ENCODE results near the gene ISYNA1. TPM values are rescaled to one million over a fixed set of nuclear protein-coding genes. Genes with fewer than 3 reads are reported as not detected.

ISYNA1 gene
- total RNA-seq, 1 experiment from 2014 or later, result 129 TPM

GRCh38 chr19:18401580-18402112 lies 36.3 kb downstream of the ISYNA1 start:
- Histone ChIP-seq H3K4me2 (no peak overlapping the region), H4K20me1 (ENCODE audit: insufficient read depth) (no peaks in the 10 kb centered on the region), H3F3A (ENCODE audit: insufficient read depth, low read depth) (peaks cover 35% of the 10 kb centered on the region; the same call in 1 of the 2 replicates), H3K4me3 (no peak overlapping the region), H3K9me2 (ENCODE audit: insufficient read depth) (no peaks in the 10 kb centered on the region), H3K27me3 (ENCODE audit: insufficient read depth, low read depth) (no peaks in the 10 kb centered on the region), H3K9me3 (ENCODE audit: insufficient read depth, low read depth) (no peaks in the 10 kb centered on the region), H3K36me3 (ENCODE audit: low read depth) (no peaks in the 10 kb centered on the region), H3K4me1 (replicated peaks; ENCODE audit: insufficient read depth) (peaks cover 25% of the 10 kb centered on the region), H3K27ac (no peak overlapping the region), H2AFZ (no peak overlapping the region), H3K79me2 (ENCODE audit: low read depth) (no peaks in the 10 kb centered on the region)
- POLR2A ChIA-PET (ENCODE audit: unreplicated experiment), result no interaction called here
- DNase-seq, result peak; percentile 44 to 77
- no TSS peak for BruUV-seq (replicated peaks)
- intact Hi-C loops (cut with micrococcal nuclease; ENCODE audit: unreplicated experiment), result no loop called here
- no peak for TF ChIP-seq EZH2 (IDR thresholded peaks at IDR 0.05; ENCODE audit: low read depth)
- TF ChIP-seq, protein P1, sequence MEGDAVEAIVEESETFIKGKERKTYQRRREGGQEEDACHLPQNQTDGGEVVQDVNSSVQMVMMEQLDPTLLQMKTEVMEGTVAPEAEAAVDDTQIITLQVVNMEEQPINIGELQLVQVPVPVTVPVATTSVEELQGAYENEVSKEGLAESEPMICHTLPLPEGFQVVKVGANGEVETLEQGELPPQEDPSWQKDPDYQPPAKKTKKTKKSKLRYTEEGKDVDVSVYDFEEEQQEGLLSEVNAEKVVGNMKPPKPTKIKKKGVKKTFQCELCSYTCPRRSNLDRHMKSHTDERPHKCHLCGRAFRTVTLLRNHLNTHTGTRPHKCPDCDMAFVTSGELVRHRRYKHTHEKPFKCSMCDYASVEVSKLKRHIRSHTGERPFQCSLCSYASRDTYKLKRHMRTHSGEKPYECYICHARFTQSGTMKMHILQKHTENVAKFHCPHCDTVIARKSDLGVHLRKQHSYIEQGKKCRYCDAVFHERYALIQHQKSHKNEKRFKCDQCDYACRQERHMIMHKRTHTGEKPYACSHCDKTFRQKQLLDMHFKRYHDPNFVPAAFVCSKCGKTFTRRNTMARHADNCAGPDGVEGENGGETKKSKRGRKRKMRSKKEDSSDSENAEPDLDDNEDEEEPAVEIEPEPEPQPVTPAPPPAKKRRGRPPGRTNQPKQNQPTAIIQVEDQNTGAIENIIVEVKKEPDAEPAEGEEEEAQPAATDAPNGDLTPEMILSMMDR (conservative IDR thresholded peaks at IDR 0.05), result peak; percentile 55
- CTCF ChIA-PET, result interaction anchor here (0.7 kb wide), 1 partner anchor 14 kb away, joined by 3 read pairs; no protein-coding TSS in a partner anchor

DNA sequence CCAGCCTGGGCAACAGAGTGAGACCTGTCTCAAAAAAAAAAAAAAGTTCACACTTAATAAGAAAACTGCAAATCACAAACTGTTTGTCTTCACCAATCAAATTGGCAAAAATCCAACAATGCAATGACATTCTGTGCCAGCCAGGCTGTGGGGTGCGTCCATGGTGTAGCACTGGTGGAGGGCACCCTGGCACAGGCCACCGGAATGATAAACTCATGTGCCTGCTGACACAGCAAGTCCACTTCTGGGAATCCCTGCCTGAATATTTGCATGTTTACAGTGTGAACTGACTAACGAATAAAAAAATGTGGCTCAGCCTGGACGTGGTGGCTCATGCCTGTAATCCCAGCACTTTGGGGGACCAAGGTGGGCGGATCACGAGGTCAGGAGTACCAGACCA lies 38.9 kb downstream of the ISYNA1 start:
- CTCF ChIA-PET, result interaction anchor here (0.6 kb wide), 1 partner anchor 12 kb away, joined by 7 read pairs; no protein-coding TSS in a partner anchor
- H3K27me3 ChIP-seq (ENCODE audit: insufficient read depth, low read depth), result no peaks in the 10 kb centered on the region
- DNase-seq, result peak; percentile 66
- intact Hi-C loops (cut with micrococcal nuclease; ENCODE audit: unreplicated experiment), result no loop called here
- no peak overlapping the region for H3K4me3 ChIP-seq
- BruUV-seq (replicated peaks), result no TSS peak
- TF ChIP-seq, protein P1 (conservative IDR thresholded peaks at IDR 0.05), result no peak
- no peak for TF ChIP-seq EZH2 (IDR thresholded peaks at IDR 0.05; ENCODE audit: low read depth)
- H3K9me3 ChIP-seq (ENCODE audit: insufficient read depth, low read depth), result no peaks in the 10 kb centered on the region
- peaks cover 35% of the 10 kb centered on the region; the same call in 1 of the 2 replicates for H3F3A ChIP-seq (ENCODE audit: insufficient read depth, low read depth)
- peaks cover 25% of the 10 kb centered on the region for H3K4me1 ChIP-seq (replicated peaks; ENCODE audit: insufficient read depth)
- no peak overlapping the region for H3K4me2 ChIP-seq
- POLR2A ChIA-PET (ENCODE audit: unreplicated experiment), result interaction anchor here (0.6 kb wide), 1 partner anchor 13 kb away, joined by 13 read pairs; the partner anchor contains the start of gene GDF15
- H3K79me2 ChIP-seq (ENCODE audit: low read depth), result no peaks in the 10 kb centered on the region
- H4K20me1 ChIP-seq (ENCODE audit: insufficient read depth), result no peaks in the 10 kb centered on the region
- peak overlapping the region; percentile 17; the same call in 1 of the 2 replicates for H3K27ac ChIP-seq
- H2AFZ ChIP-seq, result no peak overlapping the region
- H3K9me2 ChIP-seq (ENCODE audit: insufficient read depth), result no peaks in the 10 kb centered on the region
- H3K36me3 ChIP-seq (ENCODE audit: low read depth), result no peaks in the 10 kb centered on the region

GRCh38 chr19:18397242-18398202 lies 40.4 kb downstream of the ISYNA1 start, which contains the start of gene LRRC25:
Gene LRRC25 (minus strand): TSS chr19:18397622. CDS start chr19:18396963, 659 bp downstream.
- no peaks in the 10 kb centered on the region for H3K27me3 ChIP-seq (ENCODE audit: insufficient read depth, low read depth)
- H3K4me1 ChIP-seq (replicated peaks; ENCODE audit: insufficient read depth), result peaks cover 25% of the 10 kb centered on the region
- no peak within 1 kb of the TSS for H2AFZ ChIP-seq
- TF ChIP-seq EZH2 (IDR thresholded peaks at IDR 0.05; ENCODE audit: low read depth), result no peak
- TF ChIP-seq, protein P1 (conservative IDR thresholded peaks at IDR 0.05), result no peak
- H3F3A ChIP-seq (ENCODE audit: insufficient read depth, low read depth), result peaks cover 32% of the 10 kb centered on the region; the same call in 1 of the 2 replicates
- H3K9me2 ChIP-seq (ENCODE audit: insufficient read depth), result no peaks in the 10 kb centered on the region
- ChIA-PET POLR2A (ENCODE audit: unreplicated experiment) (no interaction called here), CTCF (no interaction called here)
- intact Hi-C loops (cut with micrococcal nuclease; ENCODE audit: unreplicated experiment), result no loop called here
- BruUV-seq (replicated peaks), result no TSS peak
- DNase-seq, result no peak
- no peak within 1 kb of the TSS for H3K4me3 ChIP-seq
- no peaks in the 10 kb centered on the region for H3K9me3 ChIP-seq (ENCODE audit: insufficient read depth, low read depth)
- H3K4me2 ChIP-seq, result no peak within 1 kb of the TSS
- no peaks in the 10 kb centered on the region for H4K20me1 ChIP-seq (ENCODE audit: insufficient read depth)
- H3K36me3 ChIP-seq (ENCODE audit: low read depth), result no peaks in the 10 kb centered on the region
- H3K27ac ChIP-seq, result no peak within 1 kb of the TSS
- no peaks in the 10 kb centered on the region for H3K79me2 ChIP-seq (ENCODE audit: low read depth)
